Type B pancreatic cell (in vitro differentiated cells): Measurements from ENCODE around the gene B4GALT7. TPM values are rescaled to one million over a fixed set of nuclear protein-coding genes. Genes with fewer than 3 reads are reported as not detected.
"Not testable (repeated sequence)": the region's sequence is repeated elsewhere in the genome, so short reads cannot be mapped to it uniquely, and the experiment has no call there.

Experiments used
- DNase-seq: peaks from one replicate; pipeline ENCODE4 v3.0.0; 2021; ENCODE audit warnings: mixed read lengths; ENCODE audit not compliant: unreplicated experiment; ENCODE audit errors: extremely low spot score
- H3K27ac Mint-ChIP-seq: 2 replicates; pipeline ENCODE4 v1.8.0; 2021; ENCODE audit warnings: mild to moderate bottlenecking, mixed read lengths
- H3K27me3 Mint-ChIP-seq: 2 replicates; pipeline ENCODE4 v1.8.0; 2021; ENCODE audit warnings: mixed read lengths
- H3K36me3 Mint-ChIP-seq: 2 replicates; pipeline ENCODE4 v1.8.0; 2021; ENCODE audit warnings: mixed read lengths
- H3K4me1 Mint-ChIP-seq: one replicate; pipeline ENCODE4 v1.8.0; 2021; ENCODE audit warnings: mixed read lengths; ENCODE audit not compliant: unreplicated experiment
- H3K4me3 Mint-ChIP-seq: 2 replicates; pipeline ENCODE4 v1.8.0; 2021; ENCODE audit warnings: mild to moderate bottlenecking, mixed read lengths
- H3K9me3 Mint-ChIP-seq: 2 replicates; pipeline ENCODE4 v1.8.0; 2021; ENCODE audit warnings: mixed read lengths
- CTCF ChIP-seq: fragments of 200-600 bp; sonication (generic); conservative IDR thresholded peaks from 2 replicates; pipeline ENCODE4 v1.5.0; 2021; ENCODE audit warnings: antibody characterized with exemption, mild to moderate bottlenecking
- total RNA-seq: library from RNA; stranded (reverse); gene quantifications from 2 replicates; pipeline ENCODE4 v1.2.1, GENCODE V29; 2021; ENCODE audit warnings: low replicate concordance

Gene B4GALT7
- total RNA-seq, 1 donor from 2014 or later: 30.9 TPM

GRCh38 chr5:177555665-177556064, 44.3 kb upstream of the B4GALT7 start:
- peaks cover 5% of the 10 kb centered on the region for H3K36me3 Mint-ChIP-seq
- no peak for TF ChIP-seq CTCF
- no peaks in the 10 kb centered on the region for H3K9me3 Mint-ChIP-seq
- no peak overlapping the region for H3K27ac Mint-ChIP-seq
- no peak for DNase-seq
- H3K4me3 Mint-ChIP-seq: peak overlapping the region; percentile 63
- no peaks in the 10 kb centered on the region for H3K27me3 Mint-ChIP-seq
- peaks cover 26% of the 10 kb centered on the region for H3K4me1 Mint-ChIP-seq

GRCh38 chr5:177557041-177557647, 42.8 kb upstream of the B4GALT7 start:
- Mint-ChIP-seq H3K27me3 (no peaks in the 10 kb centered on the region), H3K9me3 (no peaks in the 10 kb centered on the region), H3K4me3 (no peak overlapping the region), H3K36me3 (peaks cover 2% of the 10 kb centered on the region), H3K27ac (no peak overlapping the region), H3K4me1 (peaks cover 23% of the 10 kb centered on the region)
- no peak for TF ChIP-seq CTCF
- no peak for DNase-seq

- Mint-ChIP-seq H3K27me3 (no peaks in the 10 kb centered on the region), H3K9me3 (no peaks in the 10 kb centered on the region), H3K36me3 (no peaks in the 10 kb centered on the region), H3K4me1 (peaks cover 17% of the 10 kb centered on the region), H3K27ac (no peak overlapping the region), H3K4me3 (no peak overlapping the region)
- no peak for DNase-seq
- TF ChIP-seq CTCF: no peak
These were observed 42.1 kb upstream of the B4GALT7 start for GRCh38 chr5:177557796-177558195.

GRCh38 chr5:177559446-177559941, 40.4 kb upstream of the B4GALT7 start:
- not testable (repeated sequence) for H3K4me3 Mint-ChIP-seq, H3K36me3 Mint-ChIP-seq, H3K9me3 Mint-ChIP-seq, H3K27me3 Mint-ChIP-seq, H3K27ac Mint-ChIP-seq, DNase-seq
- H3K4me1 Mint-ChIP-seq: peaks cover 11% of the 10 kb centered on the region

- Mint-ChIP-seq H3K27ac (no peak overlapping the region), H3K36me3 (no peaks in the 10 kb centered on the region), H3K27me3 (peaks cover 10% of the 10 kb centered on the region), H3K9me3 (no peaks in the 10 kb centered on the region), H3K4me3 (no peak overlapping the region), H3K4me1 (peaks cover 4% of the 10 kb centered on the region)
- TF ChIP-seq CTCF: no peak
- no peak for DNase-seq
These were observed 34.9 kb upstream of the B4GALT7 start for GRCh38 chr5:177565046-177565445.

GRCh38 chr5:177568326-177568725, 31.6 kb upstream of the B4GALT7 start:
- Mint-ChIP-seq H3K27ac (no peak overlapping the region), H3K9me3 (no peaks in the 10 kb centered on the region), H3K36me3 (no peaks in the 10 kb centered on the region), H3K4me3 (no peak overlapping the region), H3K27me3 (peaks cover 10% of the 10 kb centered on the region), H3K4me1 (peaks cover 4% of the 10 kb centered on the region)
- no peak for DNase-seq
- no peak for TF ChIP-seq CTCF
